Measurements from ENCODE around the gene JPT2.

The JPT2 gene

DNA sequence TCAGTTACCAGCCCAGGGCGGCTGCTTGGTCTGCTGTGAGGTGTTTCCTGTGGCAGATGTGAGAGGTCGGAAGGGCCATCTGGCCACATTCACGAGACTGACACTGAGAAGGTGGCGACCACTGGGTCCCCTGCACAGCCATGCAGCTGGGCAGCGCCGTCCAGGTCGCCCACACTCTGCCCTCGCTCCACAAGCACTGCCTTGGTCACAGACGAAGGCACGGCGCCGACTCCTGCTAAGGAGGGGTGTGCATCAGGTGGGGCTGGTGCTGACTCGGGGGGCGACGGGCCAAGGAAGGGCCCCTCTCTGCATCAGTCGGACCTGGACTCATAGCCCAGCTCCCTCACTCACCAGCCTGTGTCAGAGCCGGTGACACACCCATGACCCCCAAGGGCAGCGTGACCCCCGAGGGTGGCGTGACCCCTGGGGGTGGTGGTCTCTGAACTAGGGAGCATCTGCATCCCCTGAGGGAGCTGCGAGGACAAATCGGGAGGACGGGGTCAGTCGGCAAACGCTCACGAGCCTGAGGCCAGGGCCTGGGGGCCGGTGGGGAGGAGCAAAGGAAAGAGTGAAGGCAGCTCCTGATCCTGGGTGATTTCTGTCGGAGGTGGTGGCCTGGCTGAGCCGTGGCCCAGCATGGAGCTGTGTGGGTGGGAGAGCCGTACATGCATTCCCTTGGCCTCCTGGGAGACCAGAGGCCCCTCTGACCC, 62.9 kb downstream of the JPT2 start:
- no peak for DNase-seq

DNA sequence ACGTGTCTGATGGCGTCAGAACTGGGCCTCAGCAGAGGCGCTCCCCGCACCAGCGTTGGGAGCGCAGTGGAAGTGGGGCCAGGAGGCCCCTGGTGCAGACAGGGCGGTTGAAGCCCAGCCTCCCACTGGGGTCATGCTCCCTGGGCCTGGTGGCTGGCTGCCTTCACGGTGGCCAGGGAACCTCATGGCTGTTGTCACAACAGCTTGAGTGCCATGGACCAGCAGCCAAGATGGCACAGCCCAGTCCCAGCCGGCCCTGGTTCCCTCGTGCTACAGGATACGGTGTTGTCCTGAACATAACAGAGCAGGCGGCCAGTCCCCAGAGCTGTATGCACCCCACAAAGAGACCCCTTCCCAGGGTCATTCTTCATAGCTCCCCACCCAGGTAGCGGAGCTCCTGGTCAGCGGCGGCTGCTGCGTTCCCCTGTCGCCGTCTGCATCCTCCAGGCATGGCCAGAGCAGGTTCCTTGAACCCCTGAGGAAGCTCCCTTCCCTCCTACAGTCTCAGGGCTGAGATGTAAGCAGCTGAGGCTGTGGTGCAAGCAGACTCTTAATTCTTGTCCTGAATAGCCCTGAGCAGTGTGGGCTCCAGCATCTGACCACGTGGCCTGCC, 63.6 kb downstream of the JPT2 start:
- no peak for DNase-seq

DNA sequence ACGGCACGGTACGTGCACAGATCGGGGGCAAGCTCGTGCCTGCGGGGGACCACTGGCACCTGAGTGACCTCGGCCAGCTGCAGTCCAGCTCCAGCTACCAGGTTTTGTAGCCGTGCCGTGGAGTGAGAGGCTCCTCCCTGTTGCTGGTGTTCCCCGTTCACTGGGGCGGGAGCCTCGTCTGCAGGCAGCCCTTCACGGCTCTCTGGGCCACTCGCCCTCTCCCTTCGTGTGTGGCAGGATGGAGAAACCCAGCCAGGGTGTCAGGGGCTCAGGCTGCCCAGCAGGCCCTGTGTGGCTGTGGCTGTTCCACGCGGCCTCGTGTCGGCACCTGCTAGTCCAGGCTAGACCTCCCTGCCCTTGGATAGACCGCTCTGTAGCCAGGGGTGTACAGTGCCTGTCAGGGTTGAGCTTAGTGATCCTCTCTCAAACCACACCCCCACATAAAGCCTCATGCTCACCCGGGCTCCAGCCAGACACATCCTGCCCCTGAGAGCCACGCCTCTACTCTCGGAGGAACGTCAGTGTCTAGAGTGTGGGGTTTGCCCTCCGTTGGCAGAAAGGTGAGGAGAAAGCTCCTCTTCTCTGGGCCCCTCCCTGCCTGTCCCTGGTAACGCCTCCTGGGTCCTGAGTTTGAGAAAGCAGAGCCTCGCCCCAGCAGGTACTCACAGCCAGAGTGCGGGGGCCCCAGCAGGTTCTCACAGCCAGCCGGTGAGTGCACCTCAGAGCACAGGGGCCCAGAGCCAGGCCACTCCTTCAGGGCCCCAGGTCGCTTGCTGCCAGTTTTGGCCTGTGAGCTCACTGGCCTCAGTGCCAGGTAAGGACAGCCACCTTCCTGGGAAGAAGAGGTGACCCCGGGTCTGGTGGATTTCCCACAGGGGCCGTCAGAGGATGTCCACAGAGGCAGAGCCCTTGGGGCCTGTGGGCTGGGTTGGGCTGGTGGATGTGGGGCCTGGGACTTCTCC, 65.6 kb downstream of the JPT2 start:
- DNase-seq = no peak

DNA sequence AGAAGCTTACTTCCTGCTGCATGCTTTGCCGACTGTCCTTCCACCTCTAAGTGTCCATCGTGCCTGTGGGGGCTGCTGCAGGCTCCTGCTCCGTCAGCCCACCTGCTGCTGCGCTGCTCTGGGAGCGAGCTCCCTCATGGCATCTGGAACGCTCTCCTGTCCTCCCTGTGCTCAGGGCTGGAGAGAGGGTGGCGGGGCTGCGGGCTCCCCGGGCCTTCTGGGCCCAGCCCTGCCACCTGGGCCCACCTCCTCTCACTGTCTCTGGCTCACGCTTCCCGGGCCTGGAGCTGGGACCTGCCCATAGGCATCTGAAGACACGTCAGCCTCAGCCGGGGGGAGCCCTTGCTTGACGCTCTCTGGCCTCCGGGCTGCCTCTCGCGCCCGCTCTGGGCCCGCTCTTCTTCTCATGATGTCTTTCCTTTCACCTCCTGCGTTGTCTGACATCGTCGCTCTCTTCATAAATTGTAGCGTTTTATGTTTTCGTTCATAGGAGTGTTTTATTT, 66.3 kb downstream of the JPT2 start:
- DNase-seq = no peak

DNA sequence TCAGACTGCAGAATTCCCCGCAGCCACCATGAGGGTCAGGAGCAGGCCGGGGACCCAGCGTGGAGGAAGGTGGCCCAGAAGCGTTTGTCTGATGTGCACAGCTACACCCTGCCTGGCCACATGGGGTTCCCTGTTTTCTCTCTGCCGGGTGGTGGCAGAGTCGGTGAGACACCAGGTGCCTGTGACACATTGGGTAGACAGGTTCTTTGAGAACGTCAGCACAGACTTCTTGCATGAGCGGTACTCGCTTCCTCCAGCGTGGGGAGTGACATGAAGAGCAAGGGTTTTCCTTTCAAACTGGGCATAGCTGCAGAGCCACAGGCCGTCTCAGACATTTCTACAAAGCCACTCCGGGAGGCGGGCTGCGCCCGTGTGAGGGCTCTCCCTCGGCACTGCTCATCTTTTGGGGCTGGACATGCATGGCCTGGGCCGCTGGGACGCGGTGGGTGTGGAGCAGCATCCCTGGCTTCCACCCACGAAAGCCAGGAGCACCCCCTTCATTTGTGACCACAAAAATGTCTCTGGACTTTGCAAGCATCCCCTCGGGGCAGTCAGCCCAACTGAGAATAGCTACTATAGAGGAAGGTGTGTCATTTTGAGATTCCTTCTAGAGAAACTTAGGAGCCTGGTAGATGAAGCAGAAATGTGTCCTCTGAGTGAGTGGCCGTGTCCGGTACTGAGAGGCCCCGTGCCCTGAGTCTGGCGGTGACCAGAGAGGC, 67.3 kb downstream of the JPT2 start:
- no peak for DNase-seq

DNA sequence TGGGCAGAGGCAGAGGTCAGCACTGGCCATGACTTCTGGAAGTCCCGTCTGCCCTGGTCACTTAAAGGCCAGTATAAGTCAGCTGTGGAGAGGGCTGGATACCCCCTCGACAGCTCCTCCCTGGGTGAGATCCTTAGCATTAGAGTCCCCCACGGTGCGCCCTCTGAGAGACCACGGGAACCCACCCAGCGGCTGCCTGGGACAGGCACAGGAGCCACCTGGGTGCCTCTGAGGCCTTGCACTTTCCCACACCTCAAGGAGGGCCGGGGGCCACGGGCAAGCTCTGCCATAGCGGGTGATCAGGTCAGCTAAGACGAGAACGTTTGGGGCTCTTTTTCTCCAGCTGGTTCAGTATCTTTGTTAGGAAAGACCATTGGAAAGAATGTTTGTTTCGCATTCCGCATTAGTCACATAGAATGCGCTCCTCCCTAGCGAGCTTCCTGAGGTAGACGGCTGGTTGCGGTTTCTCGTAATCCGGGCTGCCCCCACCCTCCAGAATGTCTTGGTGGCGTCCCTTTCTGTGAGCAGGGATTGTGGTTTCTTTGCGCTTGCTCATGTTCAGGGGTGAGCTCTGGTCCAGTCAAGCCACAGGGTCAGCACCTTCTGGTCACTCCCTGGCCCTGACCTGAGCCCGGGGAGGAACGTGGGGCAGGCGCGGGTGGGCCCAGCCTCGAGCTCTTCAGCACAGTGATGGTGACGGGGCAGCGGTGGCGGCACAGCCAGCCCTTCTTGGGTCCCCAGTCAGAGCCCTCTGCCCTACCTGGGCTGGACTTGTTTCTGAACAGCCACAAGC, 68.0 kb downstream of the JPT2 start:
- no peak for DNase-seq

DNA sequence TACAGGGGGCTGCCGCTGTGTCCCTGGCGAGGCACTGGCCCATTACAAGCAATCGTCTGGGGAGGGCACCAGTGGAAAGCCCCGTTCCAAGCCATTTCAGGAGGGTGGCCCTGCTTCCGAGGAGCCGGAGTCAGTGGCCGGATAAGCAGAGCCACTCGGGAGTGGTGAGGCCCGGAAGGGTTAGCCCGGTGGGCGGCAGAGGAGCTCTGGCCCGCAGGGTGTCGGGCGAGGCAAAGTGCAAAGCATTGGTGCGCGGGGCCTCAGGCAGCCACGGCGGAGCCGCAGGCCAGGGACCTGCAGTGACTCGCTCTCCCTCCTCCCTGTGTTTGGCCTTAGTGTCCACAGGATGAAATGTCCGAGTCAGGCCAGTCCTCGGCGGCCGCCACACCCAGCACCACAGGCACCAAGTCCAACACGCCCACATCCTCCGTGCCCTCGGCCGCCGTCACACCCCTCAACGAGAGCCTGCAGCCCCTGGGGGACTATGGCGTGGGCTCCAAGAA, 68.7 kb downstream of the JPT2 start:
- no peak for DNase-seq

DNA sequence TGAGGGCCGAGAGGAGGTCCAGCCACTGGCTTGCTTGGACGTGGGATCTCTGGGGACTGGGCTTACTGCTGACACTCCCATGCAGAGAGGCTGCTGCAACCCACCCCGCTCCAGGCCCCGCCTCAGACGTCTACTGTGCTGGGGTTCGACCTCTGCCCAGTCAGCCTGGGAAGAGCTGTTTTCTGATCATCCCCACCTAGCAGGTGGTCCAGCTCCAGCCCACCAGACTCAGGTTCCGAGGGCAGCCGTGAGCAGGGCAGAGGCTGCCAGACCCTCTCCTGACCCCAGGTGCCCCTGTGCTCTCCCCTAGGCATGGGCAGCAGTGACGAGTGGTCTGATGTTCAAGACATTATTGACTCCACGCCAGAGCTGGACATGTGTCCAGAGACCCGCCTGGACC, 69.9 kb downstream of the JPT2 start:
- DNase-seq = no peak

DNA sequence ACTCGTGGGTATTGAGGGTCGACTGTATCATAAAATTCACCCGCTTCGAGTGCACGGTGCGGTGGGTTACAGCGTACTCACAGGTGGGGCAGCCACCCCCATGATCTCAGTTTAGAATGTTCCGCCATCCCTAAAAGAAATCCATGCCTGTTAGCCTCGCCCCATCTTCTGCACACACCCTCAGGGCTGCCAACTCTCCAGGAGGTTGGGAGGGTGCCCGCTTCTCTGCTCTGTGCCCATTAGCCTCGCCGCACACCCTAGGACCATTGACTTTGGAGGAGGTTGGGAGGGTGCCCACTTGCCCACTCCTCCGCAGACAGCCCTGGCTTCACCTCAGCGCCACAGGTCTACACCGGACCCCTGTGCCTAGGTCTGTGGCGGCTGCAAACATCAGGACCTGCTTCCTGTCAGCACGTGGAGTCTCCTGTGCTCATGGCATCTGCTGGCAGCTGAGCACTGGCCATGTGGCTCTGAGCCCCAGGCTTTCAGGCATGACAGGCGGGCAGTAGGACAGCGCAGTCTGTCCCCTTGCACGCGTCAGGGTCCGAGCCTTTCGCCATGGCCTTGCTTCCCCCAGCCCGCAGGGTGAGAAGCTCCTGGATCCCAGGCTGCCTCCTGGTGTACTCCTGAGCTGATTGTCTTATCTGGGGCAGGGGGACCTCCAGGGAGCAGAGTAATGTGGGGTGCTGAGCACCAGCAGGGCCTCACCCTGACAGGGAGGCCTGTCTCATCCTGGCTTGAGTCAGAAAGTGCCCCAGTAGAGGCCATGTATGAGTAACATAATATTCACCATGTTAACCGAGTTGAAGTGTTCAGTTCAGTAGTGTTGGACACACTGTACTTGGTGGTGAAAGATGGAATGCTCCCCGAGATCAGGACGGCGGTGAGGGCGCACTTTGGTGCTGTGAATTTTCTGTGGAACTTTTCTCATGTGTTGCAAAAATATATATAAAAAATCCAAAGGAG, 71.4 kb downstream of the JPT2 start:
- no peak for DNase-seq
